Ishikawa (cell line): Measurements from ENCODE around the gene F10.

Experiments
- CEBPB ChIP-seq: IDR thresholded peaks from 2 replicates; pipeline ENCODE4 v1.6.1; 2012
- CREB1 ChIP-seq: IDR thresholded peaks from 2 replicates; pipeline ENCODE4 v1.6.1; 2012; ENCODE audit warnings: low read depth
- EGR1 ChIP-seq: IDR thresholded peaks from 2 replicates; pipeline ENCODE4 v1.6.1; 2012
- EP300 ChIP-seq: IDR thresholded peaks from 2 replicates; pipeline ENCODE4 v1.6.1; 2012; ENCODE audit warnings: borderline replicate concordance
- FOXM1 ChIP-seq: IDR thresholded peaks from 2 replicates; pipeline ENCODE4 v1.6.1; 2012; ENCODE audit warnings: low read depth, borderline replicate concordance
- RAD21 ChIP-seq: IDR thresholded peaks from 2 replicates; pipeline ENCODE4 v1.6.1; 2012; ENCODE audit warnings: low read depth
- TAF1 ChIP-seq: IDR thresholded peaks from 2 replicates; pipeline ENCODE4 v1.6.1; 2012; ENCODE audit warnings: low read depth, mild to moderate bottlenecking
- TEAD4 ChIP-seq: IDR thresholded peaks from 2 replicates; pipeline ENCODE4 v1.6.1; 2012
- YY1 ChIP-seq: IDR thresholded peaks from 2 replicates; pipeline ENCODE4 v1.6.1; 2012; ENCODE audit warnings: low read depth
- ZBTB7A ChIP-seq: IDR thresholded peaks from 2 replicates; pipeline ENCODE4 v1.6.1; 2012; ENCODE audit warnings: low read depth
- TF ChIP-seq, protein P1 (sequence below): IDR thresholded peaks from 2 replicates; pipeline ENCODE4 v1.6.1; 2012; ENCODE audit warnings: low read depth, mild to moderate bottlenecking
- TF ChIP-seq, protein P2 (sequence below): IDR thresholded peaks from 2 replicates; pipeline ENCODE4 v1.6.1; 2012
- TF ChIP-seq, protein P3 (sequence below): IDR thresholded peaks from 2 replicates; pipeline ENCODE4 v1.6.1; 2012

DNA sequence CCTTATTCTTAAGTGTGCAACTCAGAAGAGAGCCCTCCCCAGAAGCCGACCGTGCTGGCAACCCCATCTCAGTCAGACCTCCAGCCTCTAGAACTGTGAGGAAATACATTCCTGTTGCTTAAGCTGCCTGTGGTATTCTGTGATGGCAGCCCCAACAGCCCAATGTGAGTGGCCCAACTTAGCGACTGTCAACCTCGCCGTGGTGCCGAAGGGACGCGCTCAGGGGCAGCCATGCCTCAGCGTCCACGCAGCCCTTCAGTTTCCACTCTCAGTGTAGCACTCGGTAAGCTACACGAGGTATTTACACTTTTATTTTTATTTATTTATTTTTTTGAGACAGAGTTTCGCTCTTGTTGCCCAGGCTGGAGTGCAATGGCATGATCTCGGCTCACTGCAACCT is 54.2 kb downstream of the F10 start:
- TF ChIP-seq CEBPB (no peak), RAD21 (no peak), EP300 (no peak), FOXM1 (no peak), EGR1 (no peak), YY1 (no peak), TAF1 (no peak), TEAD4 (no peak), ZBTB7A (no peak), CREB1 (no peak)
- TF ChIP-seq, protein P1, sequence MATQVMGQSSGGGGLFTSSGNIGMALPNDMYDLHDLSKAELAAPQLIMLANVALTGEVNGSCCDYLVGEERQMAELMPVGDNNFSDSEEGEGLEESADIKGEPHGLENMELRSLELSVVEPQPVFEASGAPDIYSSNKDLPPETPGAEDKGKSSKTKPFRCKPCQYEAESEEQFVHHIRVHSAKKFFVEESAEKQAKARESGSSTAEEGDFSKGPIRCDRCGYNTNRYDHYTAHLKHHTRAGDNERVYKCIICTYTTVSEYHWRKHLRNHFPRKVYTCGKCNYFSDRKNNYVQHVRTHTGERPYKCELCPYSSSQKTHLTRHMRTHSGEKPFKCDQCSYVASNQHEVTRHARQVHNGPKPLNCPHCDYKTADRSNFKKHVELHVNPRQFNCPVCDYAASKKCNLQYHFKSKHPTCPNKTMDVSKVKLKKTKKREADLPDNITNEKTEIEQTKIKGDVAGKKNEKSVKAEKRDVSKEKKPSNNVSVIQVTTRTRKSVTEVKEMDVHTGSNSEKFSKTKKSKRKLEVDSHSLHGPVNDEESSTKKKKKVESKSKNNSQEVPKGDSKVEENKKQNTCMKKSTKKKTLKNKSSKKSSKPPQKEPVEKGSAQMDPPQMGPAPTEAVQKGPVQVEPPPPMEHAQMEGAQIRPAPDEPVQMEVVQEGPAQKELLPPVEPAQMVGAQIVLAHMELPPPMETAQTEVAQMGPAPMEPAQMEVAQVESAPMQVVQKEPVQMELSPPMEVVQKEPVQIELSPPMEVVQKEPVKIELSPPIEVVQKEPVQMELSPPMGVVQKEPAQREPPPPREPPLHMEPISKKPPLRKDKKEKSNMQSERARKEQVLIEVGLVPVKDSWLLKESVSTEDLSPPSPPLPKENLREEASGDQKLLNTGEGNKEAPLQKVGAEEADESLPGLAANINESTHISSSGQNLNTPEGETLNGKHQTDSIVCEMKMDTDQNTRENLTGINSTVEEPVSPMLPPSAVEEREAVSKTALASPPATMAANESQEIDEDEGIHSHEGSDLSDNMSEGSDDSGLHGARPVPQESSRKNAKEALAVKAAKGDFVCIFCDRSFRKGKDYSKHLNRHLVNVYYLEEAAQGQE: no peak
- TF ChIP-seq, protein P2, sequence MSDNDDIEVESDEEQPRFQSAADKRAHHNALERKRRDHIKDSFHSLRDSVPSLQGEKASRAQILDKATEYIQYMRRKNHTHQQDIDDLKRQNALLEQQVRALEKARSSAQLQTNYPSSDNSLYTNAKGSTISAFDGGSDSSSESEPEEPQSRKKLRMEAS: no peak
- TF ChIP-seq, protein P3, sequence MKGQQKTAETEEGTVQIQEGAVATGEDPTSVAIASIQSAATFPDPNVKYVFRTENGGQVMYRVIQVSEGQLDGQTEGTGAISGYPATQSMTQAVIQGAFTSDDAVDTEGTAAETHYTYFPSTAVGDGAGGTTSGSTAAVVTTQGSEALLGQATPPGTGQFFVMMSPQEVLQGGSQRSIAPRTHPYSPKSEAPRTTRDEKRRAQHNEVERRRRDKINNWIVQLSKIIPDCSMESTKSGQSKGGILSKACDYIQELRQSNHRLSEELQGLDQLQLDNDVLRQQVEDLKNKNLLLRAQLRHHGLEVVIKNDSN: no peak
